Effector memory CD8-positive, alpha-beta T cell (primary cell): ENCODE data around the gene RAB30.
A peak's percentile ranks its signal among the peaks of the same experiment; 100 is the strongest.

Source experiments
- ATAC-seq: fragments of 150-1000 bp; cut with Tn5 transposase; replicated peaks from 2 replicates; pipeline ENCODE4 v1.10.0; 2021; ENCODE audit warnings: mild to moderate bottlenecking, moderate library complexity
- DNase-seq, 3 experiments: peaks; one replicate each; pipeline ENCODE4 v3.0.0; 2021
- H3K27ac Mint-ChIP-seq, 2 donors: one replicate each; pipeline ENCODE4 v1.8.0; 2022; ENCODE audit warnings: mild to moderate bottlenecking in 2 of 2, mixed read lengths in 2 of 2, moderate library complexity in 2 of 2
- H3K27me3 Mint-ChIP-seq, 2 donors: one replicate each; pipeline ENCODE4 v1.8.0; 2022; ENCODE audit warnings: mixed read lengths in 2 of 2
- H3K36me3 Mint-ChIP-seq: one replicate; pipeline ENCODE4 v1.8.0; 2022; ENCODE audit warnings: mild to moderate bottlenecking, moderate library complexity, mixed read lengths; ENCODE audit not compliant: insufficient read depth
- H3K4me1 Mint-ChIP-seq, 2 donors: one replicate each; pipeline ENCODE4 v1.8.0; 2022; ENCODE audit warnings: low read depth in 2 of 2, mixed read lengths in 2 of 2
- H3K4me3 Mint-ChIP-seq, 2 donors: one replicate each; pipeline ENCODE4 v1.8.0; 2022; ENCODE audit warnings: mild to moderate bottlenecking in 2 of 2, mixed read lengths in 2 of 2, moderate library complexity in 2 of 2
- H3K9me3 Mint-ChIP-seq, 2 donors: one replicate each; pipeline ENCODE4 v1.8.0; 2022; ENCODE audit warnings: mixed read lengths in 2 of 2

RAB30 gene

DNA sequence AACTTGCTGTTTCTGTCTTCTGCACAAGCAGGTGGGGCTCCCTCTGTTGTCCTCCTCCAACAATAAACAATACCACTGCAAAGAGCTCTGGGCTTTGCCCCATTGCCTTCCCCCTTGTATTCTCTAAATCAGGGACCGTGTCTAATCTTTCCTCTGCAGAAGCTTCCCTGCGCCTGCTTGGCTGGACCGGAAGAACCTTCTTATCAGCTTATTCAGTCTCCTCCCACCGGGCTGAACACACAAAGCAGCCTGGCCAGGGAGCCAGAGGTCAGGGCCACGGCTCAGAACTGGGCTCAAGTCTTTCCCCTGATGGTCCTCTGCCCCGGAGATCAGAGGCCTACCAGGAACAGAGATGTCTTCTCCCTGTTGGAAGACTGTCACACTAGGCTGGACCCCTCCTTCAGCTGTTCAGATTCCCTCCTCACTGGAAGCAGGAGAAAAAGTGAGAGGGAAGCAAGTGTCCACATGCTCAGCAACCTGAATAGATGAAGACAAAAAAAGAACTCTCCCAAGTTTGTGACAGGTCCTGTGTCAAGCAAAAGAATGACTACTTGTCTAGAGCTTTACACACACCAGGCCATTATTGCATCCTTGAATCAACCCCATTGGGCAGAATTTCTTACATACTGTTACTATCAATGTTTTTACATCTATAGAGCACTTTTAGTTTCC lies 63.7 kb downstream of the RAB30 start:
- H3K36me3 Mint-ChIP-seq = no peaks in the 10 kb centered on the region
- H3K4me3 Mint-ChIP-seq = no peak overlapping the region
- no peak overlapping the region for H3K27ac Mint-ChIP-seq
- no peaks in the 10 kb centered on the region for H3K9me3 Mint-ChIP-seq
- H3K27me3 Mint-ChIP-seq = no peaks in the 10 kb centered on the region
- ATAC-seq (no peak), DNase-seq (no peak)
- H3K4me1 Mint-ChIP-seq = peaks cover 5 to 9% of the 10 kb centered on the region in 2 donors

DNA sequence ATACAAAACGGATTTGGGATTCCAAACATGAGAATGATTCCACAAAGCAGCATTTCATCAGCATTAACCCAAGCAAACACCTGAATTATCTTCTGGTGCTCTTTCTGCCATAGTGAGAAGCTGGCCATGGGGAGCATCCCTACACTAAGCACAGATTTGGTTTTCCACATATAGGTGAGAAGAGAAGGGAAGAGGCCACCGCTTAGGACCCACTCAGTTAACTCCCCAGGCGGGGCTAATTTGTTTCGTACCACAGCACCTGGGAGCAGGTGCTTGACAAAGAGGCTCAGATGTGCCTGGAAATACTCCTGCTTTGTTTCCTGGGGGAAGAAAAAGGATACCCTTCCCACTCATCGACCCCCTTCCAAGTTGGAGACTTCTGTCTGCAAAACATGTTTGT lies 64.2 kb downstream of the RAB30 start:
- no peaks in the 10 kb centered on the region for H3K27me3 Mint-ChIP-seq
- H3K36me3 Mint-ChIP-seq = no peaks in the 10 kb centered on the region
- H3K9me3 Mint-ChIP-seq = no peaks in the 10 kb centered on the region
- peaks cover 5 to 9% of the 10 kb centered on the region in 2 donors for H3K4me1 Mint-ChIP-seq
- H3K27ac Mint-ChIP-seq = no peak overlapping the region
- ATAC-seq (no peak), DNase-seq (no peak)
- no peak overlapping the region for H3K4me3 Mint-ChIP-seq

DNA sequence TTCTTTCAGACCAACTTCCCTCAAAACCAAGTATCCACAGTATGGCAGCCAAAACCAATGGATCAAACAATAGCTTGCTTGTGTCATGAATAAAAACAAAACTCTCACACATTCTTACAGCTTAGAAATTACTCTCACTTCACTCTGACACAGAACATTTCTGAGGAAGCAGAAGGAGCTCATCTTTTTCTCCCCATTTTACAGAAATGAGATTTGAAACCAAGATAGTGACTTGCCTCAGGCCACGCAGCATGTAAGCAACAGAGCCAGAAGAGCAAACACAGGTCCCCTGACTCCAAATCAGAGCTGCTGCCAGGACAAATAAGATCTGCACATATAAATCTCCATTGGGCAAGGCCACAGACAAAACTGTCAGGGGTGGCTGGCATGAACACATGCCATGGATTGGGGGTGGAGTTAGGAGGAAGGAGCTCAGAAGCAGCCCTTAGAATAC lies 64.8 kb downstream of the RAB30 start:
- no peaks in the 10 kb centered on the region for H3K9me3 Mint-ChIP-seq
- no peak for DNase-seq
- peaks cover 3% of the 10 kb centered on the region for H3K36me3 Mint-ChIP-seq
- no peak for ATAC-seq
- peak overlapping the region in 1 of 2 donors; percentile 1 for H3K27ac Mint-ChIP-seq
- H3K4me1 Mint-ChIP-seq = peaks cover 10 to 13% of the 10 kb centered on the region in 2 donors
- no peaks in the 10 kb centered on the region for H3K27me3 Mint-ChIP-seq
- H3K4me3 Mint-ChIP-seq = no peak overlapping the region

DNA sequence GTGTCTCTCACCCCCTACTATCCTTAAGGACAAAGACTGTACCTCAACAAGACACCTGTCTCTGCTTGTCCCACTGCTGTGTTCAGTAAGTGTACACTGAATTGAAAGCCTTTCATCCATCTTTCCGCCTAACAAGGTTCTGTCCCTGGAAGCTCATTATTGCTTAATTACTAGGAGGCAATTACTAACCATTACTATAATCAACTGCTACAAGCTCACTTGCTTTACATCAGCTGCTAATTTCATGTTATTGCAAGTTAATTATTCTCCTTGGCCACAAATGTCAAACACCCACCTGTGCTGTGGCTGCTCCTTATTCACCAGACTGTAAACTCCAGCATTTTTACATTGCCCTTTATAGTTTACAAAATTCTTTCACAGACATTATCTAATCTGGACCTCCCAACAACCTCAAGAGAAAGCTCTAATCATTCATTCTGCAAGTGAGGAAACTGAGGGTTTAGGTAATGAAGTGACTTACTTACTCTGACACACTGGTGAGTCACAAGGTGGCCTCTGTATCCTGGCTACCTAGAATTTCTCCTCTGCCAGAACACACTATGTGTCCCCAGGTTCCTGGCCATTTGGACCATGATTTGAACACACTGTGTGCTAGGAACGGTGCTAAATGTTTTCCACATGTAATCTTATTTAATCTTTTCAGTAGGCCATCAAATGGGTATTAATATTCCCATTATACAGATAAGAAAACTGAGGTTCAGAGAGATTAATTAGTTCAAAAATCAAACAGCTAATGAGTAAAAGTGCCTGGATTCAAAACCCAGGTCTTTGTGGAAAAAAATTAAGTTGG lies 66.7 kb downstream of the RAB30 start:
- Mint-ChIP-seq H3K27me3 (no peaks in the 10 kb centered on the region), H3K4me1 (peaks cover 13 to 14% of the 10 kb centered on the region in 2 donors), H3K36me3 (peaks cover 3% of the 10 kb centered on the region), H3K9me3 (no peaks in the 10 kb centered on the region), H3K4me3 (no peak overlapping the region), H3K27ac (no peak overlapping the region)
- DNase-seq = no peak
- ATAC-seq = no peak

DNA sequence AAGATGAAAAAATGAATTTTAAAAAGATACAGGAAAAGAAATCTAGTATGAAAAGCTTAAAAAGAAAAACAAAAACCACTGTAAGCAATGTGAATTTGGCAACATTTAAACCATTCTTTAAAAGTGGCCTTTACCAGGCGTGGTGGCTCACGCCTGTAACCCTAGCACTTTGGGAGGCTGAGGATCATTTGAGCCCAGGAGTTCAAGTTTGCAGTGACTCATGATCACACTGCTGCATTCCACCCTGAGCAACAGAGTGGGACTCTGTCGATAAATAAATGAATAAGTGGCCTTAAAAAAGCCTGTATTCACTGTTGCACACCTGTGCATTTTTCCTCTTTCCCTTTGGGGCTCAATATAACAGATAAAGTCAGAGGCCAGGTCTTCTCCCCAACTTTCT lies 69.2 kb downstream of the RAB30 start:
- no peaks in the 10 kb centered on the region for H3K9me3 Mint-ChIP-seq
- no peak for DNase-seq
- H3K4me3 Mint-ChIP-seq = no peak overlapping the region
- H3K36me3 Mint-ChIP-seq = peaks cover 3% of the 10 kb centered on the region
- H3K27me3 Mint-ChIP-seq = no peaks in the 10 kb centered on the region
- no peak for ATAC-seq
- no peak overlapping the region for H3K27ac Mint-ChIP-seq
- H3K4me1 Mint-ChIP-seq = peaks cover 18 to 19% of the 10 kb centered on the region in 2 donors

DNA sequence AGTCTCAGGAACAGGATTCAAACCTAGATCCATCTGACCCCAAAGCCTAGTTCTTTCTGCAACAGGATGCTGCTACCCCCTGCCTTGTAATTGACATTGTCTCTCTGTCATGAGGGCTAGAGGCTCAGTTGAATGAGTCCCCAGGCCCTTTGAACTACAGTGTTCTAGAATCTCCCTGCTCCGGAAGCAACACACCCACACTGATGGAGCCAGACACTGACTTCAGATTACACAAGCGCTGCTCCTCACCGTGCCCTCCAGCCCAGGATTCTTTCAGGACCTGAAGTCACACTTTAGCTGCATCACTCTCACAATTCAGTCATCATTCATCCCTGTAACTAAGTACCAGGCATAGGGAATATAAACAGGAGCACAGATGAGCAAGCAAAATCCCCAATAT lies 69.6 kb downstream of the RAB30 start:
- Mint-ChIP-seq H3K27ac (peak overlapping the region in 1 of 2 donors; percentile 10), H3K4me3 (no peak overlapping the region), H3K4me1 (peaks cover 18 to 19% of the 10 kb centered on the region in 2 donors), H3K36me3 (peaks cover 3% of the 10 kb centered on the region), H3K9me3 (no peaks in the 10 kb centered on the region), H3K27me3 (no peaks in the 10 kb centered on the region)
- ATAC-seq (peak; percentile 42), DNase-seq (no peak)

DNA sequence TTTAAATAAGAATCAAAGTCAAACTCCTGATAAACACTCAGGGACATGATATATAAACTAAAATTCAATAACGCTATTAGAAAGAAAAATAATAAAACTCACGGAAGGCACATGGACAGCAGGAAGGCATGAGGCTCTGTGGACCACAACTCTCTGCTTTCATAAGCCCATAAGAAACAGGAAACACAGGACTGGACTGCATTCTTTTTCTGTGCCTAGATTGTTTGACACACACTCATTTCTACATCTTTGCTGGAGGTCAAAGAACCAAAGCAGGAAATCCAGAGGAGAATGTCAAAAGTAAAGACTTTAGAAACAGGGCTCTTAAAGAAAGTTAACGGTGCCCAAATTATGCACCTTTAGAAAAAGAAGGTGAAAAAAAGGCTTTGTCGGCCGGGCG lies 71.3 kb downstream of the RAB30 start:
- ATAC-seq = no peak
- Mint-ChIP-seq H3K27ac (no peak overlapping the region), H3K9me3 (no peaks in the 10 kb centered on the region), H3K27me3 (no peaks in the 10 kb centered on the region), H3K4me3 (no peak overlapping the region), H3K36me3 (peaks cover 3% of the 10 kb centered on the region), H3K4me1 (peaks cover 18 to 24% of the 10 kb centered on the region in 2 donors)
- DNase-seq = no peak

DNA sequence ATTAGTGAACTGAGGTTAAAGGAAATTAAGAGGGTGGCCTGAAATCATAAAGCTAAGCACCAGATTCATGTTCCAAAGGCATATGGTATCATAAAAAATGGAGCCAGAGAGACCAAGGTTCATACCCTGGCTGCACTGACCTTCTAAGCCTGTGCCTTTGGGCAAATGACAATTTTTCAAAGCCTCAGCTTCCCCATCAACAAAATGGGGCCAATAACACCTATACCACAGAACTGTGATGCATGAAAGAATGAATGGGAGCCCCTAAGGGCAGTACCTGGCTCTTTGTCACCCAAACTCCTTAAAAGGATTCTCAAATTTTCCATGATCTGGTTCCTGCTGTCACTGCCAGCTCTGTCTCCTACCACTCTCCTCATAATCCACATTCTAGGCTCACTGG lies 72.5 kb downstream of the RAB30 start:
- H3K4me1 Mint-ChIP-seq = peaks cover 18 to 24% of the 10 kb centered on the region in 2 donors
- no peak for ATAC-seq
- no peak for DNase-seq

DNA sequence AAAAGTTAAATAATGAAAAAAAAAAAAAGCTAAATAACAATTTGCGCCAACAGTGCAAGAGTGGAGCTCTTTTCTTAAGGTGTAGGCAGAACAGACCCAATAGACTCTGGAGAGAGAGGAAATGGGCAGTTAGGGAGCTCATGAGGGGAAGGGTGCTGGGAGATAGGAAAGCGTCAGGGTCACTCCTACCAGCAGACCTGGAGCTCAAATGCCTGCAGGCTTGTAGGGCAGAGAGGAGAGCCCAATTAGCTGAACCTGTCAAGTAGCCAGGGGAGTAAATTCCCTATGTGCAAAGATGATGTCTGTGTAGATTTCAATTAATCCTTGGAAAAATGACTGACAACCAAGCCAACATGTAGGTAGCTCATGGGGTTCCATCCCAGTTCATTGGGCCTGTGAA lies 73.0 kb downstream of the RAB30 start:
- H3K27ac Mint-ChIP-seq = peak overlapping the region; percentile 59 to 63
- H3K9me3 Mint-ChIP-seq = no peaks in the 10 kb centered on the region
- no peak overlapping the region for H3K4me3 Mint-ChIP-seq

More for the DNA sequence above, 72.5 kb downstream of the RAB30 start:
- peak overlapping the region in 1 of 2 donors; percentile 18 for H3K27ac Mint-ChIP-seq
- H3K9me3 Mint-ChIP-seq = no peaks in the 10 kb centered on the region
- H3K4me3 Mint-ChIP-seq = no peak overlapping the region
- peaks cover 3% of the 10 kb centered on the region for H3K36me3 Mint-ChIP-seq
- no peaks in the 10 kb centered on the region for H3K27me3 Mint-ChIP-seq

DNA sequence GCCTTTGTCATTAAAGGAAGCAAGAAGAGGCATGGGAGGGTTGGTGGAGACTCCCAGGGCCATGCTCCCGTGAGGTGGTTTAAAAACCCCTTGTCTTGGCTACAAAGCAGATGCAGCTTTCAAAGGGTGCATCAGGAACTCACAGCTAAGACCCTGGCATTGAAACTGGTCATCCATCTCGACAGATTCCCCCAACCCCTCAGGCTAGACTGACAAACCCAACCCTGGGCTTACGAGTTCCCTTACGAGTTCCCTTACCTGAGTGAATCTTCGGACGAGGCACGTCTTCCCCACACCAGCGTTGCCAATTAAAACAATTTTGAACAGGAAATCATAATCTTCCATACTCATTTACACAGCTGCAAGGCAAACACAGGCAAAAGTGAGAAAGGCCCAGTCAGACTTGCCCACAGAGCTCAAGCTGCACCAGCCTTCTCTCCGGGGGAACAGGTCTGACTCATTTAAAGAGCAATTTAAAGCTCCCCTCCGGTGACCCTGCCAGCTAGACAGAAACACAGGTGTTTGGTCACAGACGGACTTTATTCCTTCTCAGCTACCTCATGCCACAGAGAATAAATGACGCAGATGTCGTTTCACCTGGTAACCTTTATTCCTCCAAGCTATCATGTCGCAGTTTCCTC lies 74.6 kb downstream of the RAB30 start:
- ATAC-seq = no peak
- Mint-ChIP-seq H3K27me3 (no peaks in the 10 kb centered on the region), H3K27ac (no peak overlapping the region), H3K9me3 (no peaks in the 10 kb centered on the region), H3K4me3 (no peak overlapping the region), H3K4me1 (peaks cover 16 to 21% of the 10 kb centered on the region in 2 donors), H3K36me3 (peaks cover 2% of the 10 kb centered on the region)
- no peak for DNase-seq

More for the DNA sequence above, 73.0 kb downstream of the RAB30 start:
- peaks cover 3% of the 10 kb centered on the region for H3K36me3 Mint-ChIP-seq
- peaks cover 18 to 24% of the 10 kb centered on the region in 2 donors for H3K4me1 Mint-ChIP-seq
- H3K27me3 Mint-ChIP-seq = no peaks in the 10 kb centered on the region
- no peak for ATAC-seq
- DNase-seq = no peak

DNA sequence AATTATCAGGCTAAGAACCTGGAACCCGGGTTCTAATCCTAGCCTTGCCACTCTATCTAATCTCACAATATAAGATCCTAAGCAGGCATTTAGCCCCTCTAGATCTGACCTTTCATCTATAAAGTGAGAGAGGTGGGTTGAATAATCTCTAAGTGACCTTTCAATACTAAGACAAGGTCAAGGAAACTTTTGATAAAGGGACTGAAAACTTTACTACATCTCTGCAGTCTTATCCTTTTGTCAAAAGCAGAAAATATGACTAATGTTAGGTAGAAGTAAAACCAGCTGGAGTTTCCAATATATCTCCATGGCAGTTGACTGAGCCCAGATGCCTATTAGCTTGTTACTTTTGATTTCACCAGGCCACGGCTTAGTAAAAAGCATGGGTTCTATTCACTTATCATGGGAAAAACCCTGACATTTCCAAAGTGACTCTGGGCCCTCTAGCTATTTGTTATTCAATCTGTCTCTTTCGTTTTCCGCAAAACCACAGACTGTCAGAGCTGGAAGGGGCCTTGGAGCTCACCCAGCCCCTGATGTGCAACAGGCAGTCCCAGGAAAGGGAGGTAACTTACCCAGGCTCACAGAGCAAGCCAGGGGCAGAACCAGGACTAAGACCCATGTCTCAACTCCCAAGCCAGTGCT lies 75.8 kb downstream of the RAB30 start:
- Mint-ChIP-seq H3K27me3 (no peaks in the 10 kb centered on the region), H3K9me3 (no peaks in the 10 kb centered on the region), H3K36me3 (no peaks in the 10 kb centered on the region), H3K4me3 (no peak overlapping the region), H3K4me1 (peaks cover 13 to 18% of the 10 kb centered on the region in 2 donors), H3K27ac (peak overlapping the region in 1 of 2 donors; percentile 17)
- no peak for DNase-seq
- ATAC-seq = peak; percentile 26

DNA sequence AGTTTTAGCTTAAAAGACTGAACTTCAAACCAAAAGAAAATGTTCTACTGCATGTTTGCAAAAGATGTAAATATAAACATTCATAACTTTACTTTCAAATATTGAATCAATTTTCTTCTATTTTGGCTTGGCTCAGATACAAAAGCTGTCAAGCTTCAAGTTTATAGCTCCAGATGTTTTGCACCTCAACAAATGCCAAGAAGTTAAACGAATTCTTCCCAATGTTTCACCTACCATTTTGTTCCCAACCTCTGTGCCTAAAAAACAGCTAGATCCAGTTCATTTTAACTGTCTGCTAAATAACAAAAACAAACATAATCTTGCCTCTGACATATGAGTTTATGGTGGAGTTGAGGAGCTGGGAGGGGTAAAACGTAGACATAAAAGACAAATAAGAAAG lies 76.5 kb downstream of the RAB30 start:
- Mint-ChIP-seq H3K27me3 (no peaks in the 10 kb centered on the region), H3K4me1 (peaks cover 14 to 18% of the 10 kb centered on the region in 2 donors), H3K27ac (no peak overlapping the region), H3K4me3 (no peak overlapping the region), H3K9me3 (no peaks in the 10 kb centered on the region), H3K36me3 (no peaks in the 10 kb centered on the region)
- no peak for ATAC-seq
- DNase-seq = no peak

DNA sequence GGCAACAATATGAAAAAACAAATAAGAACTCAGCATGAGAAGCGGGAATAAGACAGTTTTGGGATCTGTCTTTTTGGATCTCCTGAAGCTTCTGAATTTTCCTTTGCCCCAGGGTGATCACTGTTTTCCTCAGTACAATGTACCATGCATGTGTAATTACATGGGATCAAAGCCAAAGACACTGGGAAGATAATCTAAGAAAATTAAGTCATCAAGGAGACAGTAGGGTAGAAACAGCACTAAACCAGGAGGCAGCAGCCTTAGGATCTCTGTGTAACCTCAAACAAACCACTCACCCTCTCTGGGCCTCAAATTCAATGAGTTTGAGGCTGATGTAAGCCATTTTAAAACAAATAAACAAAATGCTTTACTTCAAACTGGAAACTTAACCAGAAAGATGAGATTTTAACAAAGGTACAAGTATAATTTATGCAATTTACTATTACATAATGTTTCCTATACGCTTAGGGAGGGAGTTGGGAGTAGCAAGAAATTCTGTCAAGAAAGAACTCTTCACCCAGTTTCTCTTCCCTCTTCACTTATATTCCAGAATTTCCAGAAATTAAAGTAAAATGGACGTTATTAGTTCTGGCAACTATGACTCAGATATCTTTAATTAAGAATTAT lies 77.0 kb downstream of the RAB30 start:
- DNase-seq (no peak), ATAC-seq (no peak)
- Mint-ChIP-seq H3K9me3 (no peaks in the 10 kb centered on the region), H3K27me3 (no peaks in the 10 kb centered on the region), H3K4me3 (no peak overlapping the region), H3K36me3 (no peaks in the 10 kb centered on the region), H3K27ac (no peak overlapping the region), H3K4me1 (peaks cover 16 to 17% of the 10 kb centered on the region in 2 donors)
